ENCODE data around the gene COQ8B.
"Not testable (repeated sequence)": the region's sequence is repeated elsewhere in the genome, so short reads cannot be mapped to it uniquely, and the experiment has no call there.

Gene COQ8B

GRCh38 chr19:40741527-40742390, 25.1 kb upstream of the COQ8B start:
- no peak for DNase-seq (ENCODE audit: low read depth)

GRCh38 chr19:40740747-40741146, 24.1 kb upstream of the COQ8B start:
- no peak for DNase-seq (ENCODE audit: low read depth)

GRCh38 chr19:40739871-40740703, 23.4 kb upstream of the COQ8B start:
- DNase-seq (ENCODE audit: low read depth) = no peak

- DNase-seq (ENCODE audit: low read depth) = no peak
These were observed 22.5 kb upstream of the COQ8B start for GRCh38 chr19:40739030-40739839.

GRCh38 chr19:40737102-40737644, 20.5 kb upstream of the COQ8B start:
- DNase-seq (ENCODE audit: low read depth) = no peak

- no peak for DNase-seq (ENCODE audit: low read depth)
These were observed 20.0 kb upstream of the COQ8B start for GRCh38 chr19:40736661-40737060.

GRCh38 chr19:40735013-40735771, 18.5 kb upstream of the COQ8B start:
- DNase-seq (ENCODE audit: low read depth) = no peak

GRCh38 chr19:40733149-40733548, 16.5 kb upstream of the COQ8B start:
- no peak for DNase-seq (ENCODE audit: low read depth)

- DNase-seq (ENCODE audit: low read depth) = not testable (repeated sequence)
These were observed 15.6 kb upstream of the COQ8B start for GRCh38 chr19:40732304-40732703.

GRCh38 chr19:40730065-40730464, 13.4 kb upstream of the COQ8B start:
- not testable (repeated sequence) for DNase-seq (ENCODE audit: low read depth)

GRCh38 chr19:40726279-40726678, 9.6 kb upstream of the COQ8B start:
- no peak for DNase-seq (ENCODE audit: low read depth)

- no peak for DNase-seq (ENCODE audit: low read depth)
These were observed 8.2 kb upstream of the COQ8B start for GRCh38 chr19:40724855-40725254.

GRCh38 chr19:40724315-40724714, 7.6 kb upstream of the COQ8B start:
- DNase-seq (ENCODE audit: low read depth) = no peak

GRCh38 chr19:40723661-40724254, 7.1 kb upstream of the COQ8B start:
- no peak for DNase-seq (ENCODE audit: low read depth)

GRCh38 chr19:40721936-40722661, 5.4 kb upstream of the COQ8B start:
- no peak for DNase-seq (ENCODE audit: low read depth)

GRCh38 chr19:40721140-40721486, 4.4 kb upstream of the COQ8B start:
- DNase-seq (ENCODE audit: low read depth) = no peak

GRCh38 chr19:40719414-40719894, 2.8 kb upstream of the COQ8B start:
- no peak for DNase-seq (ENCODE audit: low read depth)

GRCh38 chr19:40718774-40719391, 2.2 kb upstream of the COQ8B start:
- DNase-seq (ENCODE audit: low read depth) = no peak

Data from HS-5 (cell line).